Brain microvascular endothelial cell (primary cell): ENCODE results near the gene NDUFV3.
"Not testable (repeated sequence)": the region's sequence is repeated elsewhere in the genome, so short reads cannot be mapped to it uniquely, and the experiment has no call there.

ENCODE experiments used
- DNase-seq: peaks from one replicate; pipeline ENCODE4 v3.0.0-alpha.2; 2020
- H3K27ac ChIP-seq: fragments of 250-450 bp; sonication (Bioruptor Pico); 2 replicates; pipeline ENCODE4 v1.5.1; 2020; ENCODE audit warnings: mild to moderate bottlenecking, moderate library complexity
- H3K27me3 ChIP-seq: fragments of 250-450 bp; sonication (Bioruptor Pico); replicated peaks from 2 replicates; pipeline ENCODE4 v1.5.1; 2020; ENCODE audit warnings: mild to moderate bottlenecking
- H3K36me3 ChIP-seq: fragments of 250-450 bp; sonication (Bioruptor Pico); replicated peaks from 2 replicates; pipeline ENCODE4 v1.5.1; 2020; ENCODE audit warnings: mild to moderate bottlenecking
- H3K4me3 ChIP-seq: 2 replicates; pipeline ENCODE4 v1.5.1; 2011; ENCODE audit warnings: low read depth, mild to moderate bottlenecking, control low read depth, low read length, moderate library complexity
- in situ Hi-C: cut with HindIII; loops from 2 replicates; pipeline ENCODE4 v1.10.0; 2017; ENCODE audit warnings: low sequenced_read_pairs, low pct_ligation_motif_present
- TF ChIP-seq, protein P1 (sequence below): IDR thresholded peaks from 2 replicates; pipeline ENCODE4 v1.5.1; 2011; ENCODE audit warnings: low read depth, mild to moderate bottlenecking, moderate library complexity, low read length, control low read depth, inconsistent platforms; ENCODE audit errors: missing control alignments

Gene NDUFV3

GRCh38 chr21:42956824-42957630 lies 63.9 kb downstream of the NDUFV3 start:
- Histone ChIP-seq H3K36me3 (no peaks in the 10 kb centered on the region), H3K4me3 (no peak overlapping the region), H3K27ac (no peak overlapping the region), H3K27me3 (no peaks in the 10 kb centered on the region)
- no peak for DNase-seq
- in situ Hi-C loops, result no loop called here
- TF ChIP-seq, protein P1, sequence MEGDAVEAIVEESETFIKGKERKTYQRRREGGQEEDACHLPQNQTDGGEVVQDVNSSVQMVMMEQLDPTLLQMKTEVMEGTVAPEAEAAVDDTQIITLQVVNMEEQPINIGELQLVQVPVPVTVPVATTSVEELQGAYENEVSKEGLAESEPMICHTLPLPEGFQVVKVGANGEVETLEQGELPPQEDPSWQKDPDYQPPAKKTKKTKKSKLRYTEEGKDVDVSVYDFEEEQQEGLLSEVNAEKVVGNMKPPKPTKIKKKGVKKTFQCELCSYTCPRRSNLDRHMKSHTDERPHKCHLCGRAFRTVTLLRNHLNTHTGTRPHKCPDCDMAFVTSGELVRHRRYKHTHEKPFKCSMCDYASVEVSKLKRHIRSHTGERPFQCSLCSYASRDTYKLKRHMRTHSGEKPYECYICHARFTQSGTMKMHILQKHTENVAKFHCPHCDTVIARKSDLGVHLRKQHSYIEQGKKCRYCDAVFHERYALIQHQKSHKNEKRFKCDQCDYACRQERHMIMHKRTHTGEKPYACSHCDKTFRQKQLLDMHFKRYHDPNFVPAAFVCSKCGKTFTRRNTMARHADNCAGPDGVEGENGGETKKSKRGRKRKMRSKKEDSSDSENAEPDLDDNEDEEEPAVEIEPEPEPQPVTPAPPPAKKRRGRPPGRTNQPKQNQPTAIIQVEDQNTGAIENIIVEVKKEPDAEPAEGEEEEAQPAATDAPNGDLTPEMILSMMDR, result no peak

GRCh38 chr21:42958122-42958521 lies 65.0 kb downstream of the NDUFV3 start:
- H3K27ac ChIP-seq, H3K27me3 ChIP-seq, DNase-seq, H3K4me3 ChIP-seq, H3K36me3 ChIP-seq, in situ Hi-C loops: not testable (repeated sequence)

DNA sequence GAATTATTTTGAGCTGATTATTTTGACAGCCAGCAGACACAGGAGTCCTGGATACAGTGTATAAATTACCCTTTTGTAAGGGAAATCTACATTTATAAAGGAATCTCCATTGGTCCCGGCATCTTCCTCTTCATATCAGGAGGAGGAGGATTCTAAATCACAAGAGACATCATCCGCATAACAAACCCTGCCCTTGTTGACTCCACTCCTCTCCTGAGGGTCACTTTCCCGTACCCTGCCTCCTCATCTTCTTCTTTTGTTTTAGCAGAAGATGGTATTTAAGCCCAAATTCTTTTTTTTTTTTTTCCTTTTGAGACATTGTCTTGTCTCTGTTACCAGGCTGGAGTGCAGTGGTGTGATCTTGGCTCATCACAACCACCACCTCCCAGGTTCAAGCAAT lies 66.6 kb downstream of the NDUFV3 start:
- in situ Hi-C loops, result no loop called here
- DNase-seq, result no peak
- Histone ChIP-seq H3K27me3 (no peaks in the 10 kb centered on the region), H3K4me3 (no peak overlapping the region), H3K27ac (no peak overlapping the region), H3K36me3 (no peaks in the 10 kb centered on the region)
- TF ChIP-seq, protein P1, result no peak

GRCh38 chr21:42962380-42963007 lies 69.4 kb downstream of the NDUFV3 start:
- Histone ChIP-seq H3K4me3 (no peak overlapping the region), H3K36me3 (no peaks in the 10 kb centered on the region), H3K27ac (no peak overlapping the region), H3K27me3 (no peaks in the 10 kb centered on the region)
- DNase-seq, result no peak
- in situ Hi-C loops, result no loop called here
- TF ChIP-seq, protein P1, result no peak
